Measurements from ENCODE around the gene RNASEH2C.

DNA sequence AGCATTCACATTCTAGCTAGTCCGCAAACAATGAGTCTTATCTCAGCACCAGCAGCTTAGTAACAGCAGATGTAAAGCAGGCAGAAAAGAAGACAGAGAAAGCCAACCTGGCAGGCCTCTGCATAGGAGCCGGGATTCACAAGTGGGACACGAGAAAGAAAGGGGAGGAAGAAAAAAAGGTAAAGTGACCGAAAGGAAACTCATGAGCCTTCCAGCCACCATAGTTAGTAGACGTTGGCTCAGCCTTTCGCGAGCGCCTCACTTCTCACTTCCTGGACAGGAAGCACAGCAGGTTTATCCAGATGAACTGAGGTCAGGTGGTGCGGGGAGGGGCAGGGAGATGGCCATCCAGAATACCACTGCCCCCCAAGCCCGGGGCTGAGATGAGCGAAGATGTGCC lies 28.2 kb downstream of the RNASEH2C start:
- no peak for TF ChIP-seq FOXM1 (IDR thresholded peaks at IDR 0.05; ENCODE audit: low read depth)
- TF ChIP-seq SIN3A (IDR thresholded peaks at IDR 0.05; ENCODE audit: borderline replicate concordance, low read depth, low read length), result no peak
- no peak for TF ChIP-seq NRF1 (IDR thresholded peaks at IDR 0.05; ENCODE audit: low read depth, low read length)
- TF ChIP-seq JUND (IDR thresholded peaks at IDR 0.05), result no peak
- TF ChIP-seq, protein P1, sequence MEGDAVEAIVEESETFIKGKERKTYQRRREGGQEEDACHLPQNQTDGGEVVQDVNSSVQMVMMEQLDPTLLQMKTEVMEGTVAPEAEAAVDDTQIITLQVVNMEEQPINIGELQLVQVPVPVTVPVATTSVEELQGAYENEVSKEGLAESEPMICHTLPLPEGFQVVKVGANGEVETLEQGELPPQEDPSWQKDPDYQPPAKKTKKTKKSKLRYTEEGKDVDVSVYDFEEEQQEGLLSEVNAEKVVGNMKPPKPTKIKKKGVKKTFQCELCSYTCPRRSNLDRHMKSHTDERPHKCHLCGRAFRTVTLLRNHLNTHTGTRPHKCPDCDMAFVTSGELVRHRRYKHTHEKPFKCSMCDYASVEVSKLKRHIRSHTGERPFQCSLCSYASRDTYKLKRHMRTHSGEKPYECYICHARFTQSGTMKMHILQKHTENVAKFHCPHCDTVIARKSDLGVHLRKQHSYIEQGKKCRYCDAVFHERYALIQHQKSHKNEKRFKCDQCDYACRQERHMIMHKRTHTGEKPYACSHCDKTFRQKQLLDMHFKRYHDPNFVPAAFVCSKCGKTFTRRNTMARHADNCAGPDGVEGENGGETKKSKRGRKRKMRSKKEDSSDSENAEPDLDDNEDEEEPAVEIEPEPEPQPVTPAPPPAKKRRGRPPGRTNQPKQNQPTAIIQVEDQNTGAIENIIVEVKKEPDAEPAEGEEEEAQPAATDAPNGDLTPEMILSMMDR (IDR thresholded peaks at IDR 0.05), result no peak
- no peak for TF ChIP-seq TCF12 (IDR thresholded peaks at IDR 0.05)
- no peak for TF ChIP-seq YY1 (IDR thresholded peaks at IDR 0.05; ENCODE audit: low read depth)
- TF ChIP-seq EZH2phosphoT487 (IDR thresholded peaks at IDR 0.05; ENCODE audit: borderline replicate concordance, low read depth), result no peak
- TF ChIP-seq POLR2AphosphoS5 (IDR thresholded peaks at IDR 0.05; ENCODE audit: low read depth, low read length), result no peak
- no peak for TF ChIP-seq RCOR1 (IDR thresholded peaks at IDR 0.05; ENCODE audit: low read length)
- TF ChIP-seq, protein P2, sequence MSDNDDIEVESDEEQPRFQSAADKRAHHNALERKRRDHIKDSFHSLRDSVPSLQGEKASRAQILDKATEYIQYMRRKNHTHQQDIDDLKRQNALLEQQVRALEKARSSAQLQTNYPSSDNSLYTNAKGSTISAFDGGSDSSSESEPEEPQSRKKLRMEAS (IDR thresholded peaks at IDR 0.05; ENCODE audit: low read depth), result no peak
- no peak for TF ChIP-seq RAD21 (IDR thresholded peaks at IDR 0.05; ENCODE audit: low read length)
- no peak for TF ChIP-seq SMC3 (IDR thresholded peaks at IDR 0.05; ENCODE audit: low read depth, low read length)
